ENCODE results near the gene SH3RF2.

DNA sequence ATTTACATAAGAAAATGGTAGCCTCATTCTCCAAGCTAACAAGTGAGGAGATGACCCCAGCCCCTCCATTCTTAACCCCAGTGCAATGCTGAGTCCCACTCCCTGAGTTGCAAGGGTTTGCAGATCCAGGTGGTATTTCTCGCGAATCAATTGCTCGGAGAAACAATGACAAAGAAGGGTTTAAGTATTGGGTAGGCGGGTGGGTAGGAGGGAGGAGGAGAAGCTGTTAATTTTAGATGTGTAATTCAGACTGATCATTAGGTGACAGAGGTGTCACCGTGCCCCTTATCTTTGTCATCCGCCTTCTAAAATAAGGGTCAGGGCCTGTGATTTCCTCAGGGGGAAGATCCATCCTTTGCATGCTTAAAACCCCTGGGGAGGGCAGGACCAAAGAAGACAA is 17.0 kb upstream of the SH3RF2 start:
- TF ChIP-seq, protein P1, sequence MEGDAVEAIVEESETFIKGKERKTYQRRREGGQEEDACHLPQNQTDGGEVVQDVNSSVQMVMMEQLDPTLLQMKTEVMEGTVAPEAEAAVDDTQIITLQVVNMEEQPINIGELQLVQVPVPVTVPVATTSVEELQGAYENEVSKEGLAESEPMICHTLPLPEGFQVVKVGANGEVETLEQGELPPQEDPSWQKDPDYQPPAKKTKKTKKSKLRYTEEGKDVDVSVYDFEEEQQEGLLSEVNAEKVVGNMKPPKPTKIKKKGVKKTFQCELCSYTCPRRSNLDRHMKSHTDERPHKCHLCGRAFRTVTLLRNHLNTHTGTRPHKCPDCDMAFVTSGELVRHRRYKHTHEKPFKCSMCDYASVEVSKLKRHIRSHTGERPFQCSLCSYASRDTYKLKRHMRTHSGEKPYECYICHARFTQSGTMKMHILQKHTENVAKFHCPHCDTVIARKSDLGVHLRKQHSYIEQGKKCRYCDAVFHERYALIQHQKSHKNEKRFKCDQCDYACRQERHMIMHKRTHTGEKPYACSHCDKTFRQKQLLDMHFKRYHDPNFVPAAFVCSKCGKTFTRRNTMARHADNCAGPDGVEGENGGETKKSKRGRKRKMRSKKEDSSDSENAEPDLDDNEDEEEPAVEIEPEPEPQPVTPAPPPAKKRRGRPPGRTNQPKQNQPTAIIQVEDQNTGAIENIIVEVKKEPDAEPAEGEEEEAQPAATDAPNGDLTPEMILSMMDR (conservative IDR thresholded peaks at IDR 0.05 in 1 of 2, IDR thresholded peaks at IDR 0.05 in 1 of 2; ENCODE audit: low read depth in 1 of 2, low read length in 2 of 2): no peak
- no peak for TF ChIP-seq EZH2 (IDR thresholded peaks at IDR 0.05; ENCODE audit: low read length, missing control alignments)
